ENCODE results near the gene SYT14. TPM values are rescaled to one million over a fixed set of nuclear protein-coding genes. Genes with fewer than 3 reads are reported as not detected.

Gene SYT14
- total RNA-seq, 1 experiment from 2014 or later, result 1.4 TPM

GRCh38 chr1:210021145-210021860 is 83.3 kb downstream of the SYT14 start:
- no peak for DNase-seq
- H3K36me3 ChIP-seq (ENCODE audit: low read depth), result no peaks in the 10 kb centered on the region
- H3K4me3 ChIP-seq, result no peak overlapping the region
- no peak overlapping the region for H3K27ac ChIP-seq
- ChIA-PET CTCF (no interaction called here), POLR2A (ENCODE audit: unreplicated experiment) (interaction anchor here (0.6 kb wide), 1 partner anchor 1260 kb away, joined by 4 read pairs; no protein-coding TSS in a partner anchor)
- H3K4me2 ChIP-seq, result no peak overlapping the region
- no peaks in the 10 kb centered on the region for H3K27me3 ChIP-seq (ENCODE audit: insufficient read depth, low read depth)
- TF ChIP-seq EZH2 (IDR thresholded peaks at IDR 0.05; ENCODE audit: low read depth) (no peak), CTCF (conservative IDR thresholded peaks at IDR 0.05) (no peak)
- H3K9me3 ChIP-seq (ENCODE audit: insufficient read depth, low read depth), result no peaks in the 10 kb centered on the region
- H4K20me1 ChIP-seq (ENCODE audit: insufficient read depth), result no peaks in the 10 kb centered on the region
- no peaks in the 10 kb centered on the region for H3K79me2 ChIP-seq (ENCODE audit: low read depth)
- H3K9me2 ChIP-seq (ENCODE audit: insufficient read depth), result no peaks in the 10 kb centered on the region
- H2AFZ ChIP-seq, result no peak overlapping the region
- no TSS peak for BruUV-seq (replicated peaks)
- no peaks in the 10 kb centered on the region for H3F3A ChIP-seq (ENCODE audit: insufficient read depth, low read depth)
- H3K4me1 ChIP-seq (replicated peaks; ENCODE audit: insufficient read depth), result no peaks in the 10 kb centered on the region
- intact Hi-C loops (cut with micrococcal nuclease; ENCODE audit: unreplicated experiment), result loop anchor here (10.0 kb wide), 1 partner anchor 293 kb away; no protein-coding TSS in a partner anchor

GRCh38 chr1:210022044-210022443 is 84.0 kb downstream of the SYT14 start:
- intact Hi-C loops (cut with micrococcal nuclease; ENCODE audit: unreplicated experiment), result loop anchor here (10.0 kb wide), 1 partner anchor 293 kb away; no protein-coding TSS in a partner anchor
- no peak for TF ChIP-seq CTCF (conservative IDR thresholded peaks at IDR 0.05)
- no peak for TF ChIP-seq EZH2 (IDR thresholded peaks at IDR 0.05; ENCODE audit: low read depth)
- ChIA-PET POLR2A (ENCODE audit: unreplicated experiment) (no interaction called here), CTCF (no interaction called here)
- no TSS peak for BruUV-seq (replicated peaks)
- H3K9me2 ChIP-seq (ENCODE audit: insufficient read depth), result no peaks in the 10 kb centered on the region
- H4K20me1 ChIP-seq (ENCODE audit: insufficient read depth), result no peaks in the 10 kb centered on the region
- H3K79me2 ChIP-seq (ENCODE audit: low read depth), result no peaks in the 10 kb centered on the region
- no peaks in the 10 kb centered on the region for H3K27me3 ChIP-seq (ENCODE audit: insufficient read depth, low read depth)
- no peaks in the 10 kb centered on the region for H3K4me1 ChIP-seq (replicated peaks; ENCODE audit: insufficient read depth)
- DNase-seq, result no peak
- H3K9me3 ChIP-seq (ENCODE audit: insufficient read depth, low read depth), result no peaks in the 10 kb centered on the region
- no peaks in the 10 kb centered on the region for H3K36me3 ChIP-seq (ENCODE audit: low read depth)
- no peak overlapping the region for H3K4me2 ChIP-seq
- no peak overlapping the region for H3K27ac ChIP-seq
- H2AFZ ChIP-seq, result no peak overlapping the region
- no peak overlapping the region for H3K4me3 ChIP-seq
- no peaks in the 10 kb centered on the region for H3F3A ChIP-seq (ENCODE audit: insufficient read depth, low read depth)

DNA sequence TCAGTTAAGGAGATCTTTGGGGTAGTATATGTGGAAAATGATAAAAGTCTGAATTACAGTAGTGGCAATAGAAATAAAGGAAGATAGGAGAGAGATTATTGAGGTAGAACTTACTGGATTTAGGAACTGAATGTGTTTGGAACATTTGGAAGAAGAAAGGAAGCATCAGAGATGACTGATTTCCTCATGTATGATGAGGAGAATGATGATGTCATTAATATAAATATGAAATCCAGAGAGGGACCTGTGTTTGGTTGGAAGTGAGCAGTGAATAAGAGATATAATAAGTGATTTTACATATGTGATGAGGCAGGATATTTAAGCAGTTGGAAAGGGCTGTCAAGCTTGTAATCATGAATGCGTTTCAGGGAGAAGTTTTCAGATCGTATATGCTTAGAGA is 86.3 kb downstream of the SYT14 start:
- BruUV-seq (replicated peaks), result no TSS peak
- DNase-seq, result no peak
- CTCF ChIA-PET, result no interaction called here
- Histone ChIP-seq H3F3A (ENCODE audit: insufficient read depth, low read depth) (no peaks in the 10 kb centered on the region), H3K79me2 (ENCODE audit: low read depth) (no peaks in the 10 kb centered on the region), H3K4me1 (replicated peaks; ENCODE audit: insufficient read depth) (no peaks in the 10 kb centered on the region), H3K36me3 (ENCODE audit: low read depth) (no peaks in the 10 kb centered on the region), H3K4me3 (no peak overlapping the region), H3K9me3 (ENCODE audit: insufficient read depth, low read depth) (no peaks in the 10 kb centered on the region), H3K27me3 (ENCODE audit: insufficient read depth, low read depth) (no peaks in the 10 kb centered on the region), H3K4me2 (no peak overlapping the region), H3K27ac (no peak overlapping the region), H4K20me1 (ENCODE audit: insufficient read depth) (no peaks in the 10 kb centered on the region), H2AFZ (no peak overlapping the region), H3K9me2 (ENCODE audit: insufficient read depth) (no peaks in the 10 kb centered on the region)
- TF ChIP-seq CTCF (conservative IDR thresholded peaks at IDR 0.05) (no peak), EZH2 (IDR thresholded peaks at IDR 0.05; ENCODE audit: low read depth) (no peak)
- intact Hi-C loops (cut with micrococcal nuclease; ENCODE audit: unreplicated experiment), result loop anchor here (10.0 kb wide), 1 partner anchor 291 kb away; no protein-coding TSS in a partner anchor
- POLR2A ChIA-PET (ENCODE audit: unreplicated experiment), result no interaction called here
